ENCODE results near the gene CELF5.

The CELF5 gene

GRCh38 chr19:3291644-3292043 lies 67.2 kb downstream of the CELF5 start:
- no peak for TF ChIP-seq MAX (IDR thresholded peaks at IDR 0.05)
- TF ChIP-seq USF1 (IDR thresholded peaks at IDR 0.05), result no peak

GRCh38 chr19:3292958-3293529 lies 68.6 kb downstream of the CELF5 start:
- TF ChIP-seq RAD21 (IDR thresholded peaks at IDR 0.05; ENCODE audit: low read depth) (no peak), ZBTB7A (IDR thresholded peaks at IDR 0.05; ENCODE audit: low read depth) (no peak), TCF12 (IDR thresholded peaks at IDR 0.05; ENCODE audit: low read depth) (no peak), NFIC (IDR thresholded peaks at IDR 0.05) (no peak), REST (IDR thresholded peaks at IDR 0.05; ENCODE audit: low read depth) (no peak), EGR1 (IDR thresholded peaks at IDR 0.05) (no peak), USF1 (IDR thresholded peaks at IDR 0.05) (no peak), CEBPB (IDR thresholded peaks at IDR 0.05) (no peak), TEAD4 (IDR thresholded peaks at IDR 0.05) (no peak), EP300 (IDR thresholded peaks at IDR 0.05; ENCODE audit: borderline replicate concordance) (no peak), TAF1 (IDR thresholded peaks at IDR 0.05; ENCODE audit: low read depth) (no peak)

GRCh38 chr19:3293560-3293959 lies 69.1 kb downstream of the CELF5 start:
- TF ChIP-seq CEBPB (IDR thresholded peaks at IDR 0.05), result no peak
- no peak for TF ChIP-seq REST (IDR thresholded peaks at IDR 0.05; ENCODE audit: low read depth)
- no peak for TF ChIP-seq CREB1 (IDR thresholded peaks at IDR 0.05; ENCODE audit: low read depth)
- no peak for TF ChIP-seq USF1 (IDR thresholded peaks at IDR 0.05)
- no peak for TF ChIP-seq NFIC (IDR thresholded peaks at IDR 0.05)
- TF ChIP-seq TCF12 (IDR thresholded peaks at IDR 0.05; ENCODE audit: low read depth), result no peak
- no peak for TF ChIP-seq ZBTB7A (IDR thresholded peaks at IDR 0.05; ENCODE audit: low read depth)
- no peak for TF ChIP-seq EP300 (IDR thresholded peaks at IDR 0.05; ENCODE audit: borderline replicate concordance)
- TF ChIP-seq YY1 (IDR thresholded peaks at IDR 0.05; ENCODE audit: low read depth), result no peak
- TF ChIP-seq TAF1 (IDR thresholded peaks at IDR 0.05; ENCODE audit: low read depth), result no peak

- TF ChIP-seq REST (IDR thresholded peaks at IDR 0.05; ENCODE audit: low read depth), result no peak
- TF ChIP-seq TCF12 (IDR thresholded peaks at IDR 0.05; ENCODE audit: low read depth), result no peak
- TF ChIP-seq CEBPB (IDR thresholded peaks at IDR 0.05), result no peak
- no peak for TF ChIP-seq EGR1 (IDR thresholded peaks at IDR 0.05)
- no peak for TF ChIP-seq EP300 (IDR thresholded peaks at IDR 0.05; ENCODE audit: borderline replicate concordance)
- TF ChIP-seq ZBTB7A (IDR thresholded peaks at IDR 0.05; ENCODE audit: low read depth), result no peak
- TF ChIP-seq NFIC (IDR thresholded peaks at IDR 0.05), result no peak
- no peak for TF ChIP-seq USF1 (IDR thresholded peaks at IDR 0.05)
- no peak for TF ChIP-seq YY1 (IDR thresholded peaks at IDR 0.05; ENCODE audit: low read depth)
- no peak for TF ChIP-seq RAD21 (IDR thresholded peaks at IDR 0.05; ENCODE audit: low read depth)
- no peak for TF ChIP-seq TAF1 (IDR thresholded peaks at IDR 0.05; ENCODE audit: low read depth)
- no peak for TF ChIP-seq MAX (IDR thresholded peaks at IDR 0.05)
- TF ChIP-seq TEAD4 (IDR thresholded peaks at IDR 0.05), result no peak
- no peak for TF ChIP-seq CREB1 (IDR thresholded peaks at IDR 0.05; ENCODE audit: low read depth)
- no peak for TF ChIP-seq FOXM1 (IDR thresholded peaks at IDR 0.05; ENCODE audit: borderline replicate concordance, low read depth)
These were observed 69.8 kb downstream of the CELF5 start for GRCh38 chr19:3294080-3294850.

Measured in Ishikawa (cell line).